ENCODE results near the gene PSD2. TPM values are rescaled to one million over a fixed set of nuclear protein-coding genes. Genes with fewer than 3 reads are reported as not detected.

The PSD2 gene
- total and polyA plus RNA-seq, 10 of the 15 experiments (the other 5 are each of a cell fraction or from before 2014, with no cell fraction given): 0.02 to 0.14 (median 0.03) TPM; not detected in 5

DNA sequence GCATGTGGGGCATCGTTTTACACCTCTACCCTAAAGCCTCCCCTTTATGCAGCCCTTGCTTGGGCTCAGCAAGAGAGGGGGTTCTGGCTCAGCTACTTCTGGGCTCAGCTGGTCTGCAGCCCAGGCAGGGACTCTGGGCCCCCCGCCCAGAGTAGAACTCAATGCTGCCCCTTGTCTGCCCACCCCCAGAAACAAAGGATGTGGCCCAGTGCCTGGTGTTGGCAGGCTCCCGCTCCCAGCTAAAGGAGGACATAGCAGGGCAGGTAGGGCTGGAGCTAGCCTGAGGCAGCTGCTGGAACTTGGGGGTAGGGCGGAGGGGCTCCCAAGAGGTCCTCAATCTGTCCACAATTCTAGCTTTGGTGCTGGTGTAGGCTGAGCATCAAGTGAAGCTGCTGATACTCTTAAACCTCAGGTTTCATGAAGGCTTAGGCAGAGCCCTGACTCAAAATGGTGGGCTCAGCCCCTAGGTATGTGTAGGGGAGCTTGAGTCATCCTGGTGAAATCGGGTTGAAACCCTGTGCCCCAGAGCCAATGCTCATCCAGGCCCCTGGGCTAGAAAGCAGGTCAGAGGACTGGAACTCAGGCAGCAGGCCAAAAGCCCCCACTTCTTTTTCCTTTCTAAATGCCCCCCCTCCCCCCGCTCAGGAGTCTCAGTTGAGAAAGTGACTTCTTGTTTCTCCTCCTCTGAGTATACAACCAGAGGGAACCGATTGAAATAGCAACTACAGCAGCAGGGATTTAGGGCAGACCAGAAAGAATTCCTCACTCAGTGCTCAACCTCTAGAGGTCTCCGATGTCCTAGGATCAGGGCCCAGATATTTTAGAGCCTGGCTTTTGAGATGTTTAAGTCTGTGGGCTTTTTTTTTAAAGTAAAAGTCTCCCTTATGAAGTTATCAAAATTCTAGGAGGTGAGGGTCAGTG lies 11.4 kb downstream of the PSD2 start:
- SMC1A ChIA-PET (ENCODE audit: uncharacterized antibody, unreplicated experiment): interaction anchor here (0.9 to 1.1 kb wide), 2 partner anchors 36 to 161 kb away, joined by 3 to 4 read pairs; no protein-coding TSS in a partner anchor
- no peak for ATAC-seq

DNA sequence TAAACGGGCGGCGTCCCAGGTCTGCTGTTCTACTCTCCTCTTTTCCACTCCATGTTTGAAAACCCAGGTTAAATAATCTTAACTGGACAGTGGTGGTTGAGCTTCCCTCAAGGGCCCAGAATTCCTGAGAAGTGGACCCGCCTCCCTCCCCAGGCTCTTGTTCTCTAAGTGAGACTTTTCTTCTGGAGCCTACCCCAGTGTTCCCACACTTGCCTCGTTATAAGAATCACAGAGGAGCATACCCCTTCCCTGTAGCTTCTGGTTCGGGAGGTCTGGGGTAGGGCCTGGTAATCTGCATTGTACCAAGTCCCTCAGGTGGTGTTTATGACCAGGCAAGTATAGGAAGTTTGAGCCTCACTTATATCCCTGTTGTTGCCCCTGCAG lies 12.0 kb downstream of the PSD2 start:
- RAD21 ChIA-PET (ENCODE audit: unreplicated experiment): no interaction called here

More for the DNA sequence above, 11.4 kb downstream of the PSD2 start:
- Histone ChIP-seq H3K9ac (ENCODE audit: control insufficient read depth, insufficient read depth, low read length) (no peak overlapping the region), H4K20me1 (ENCODE audit: control insufficient read depth, insufficient read depth) (no peaks in the 10 kb centered on the region; the same call in 1 of the 2 replicates), H3K4me2 (ENCODE audit: control insufficient read depth, insufficient read depth) (no peak overlapping the region), H3K79me2 (ENCODE audit: control insufficient read depth, insufficient read depth, low read length) (no peaks in the 10 kb centered on the region), H3K4me3 (no peak overlapping the region), H2AFZ (ENCODE audit: control insufficient read depth, low read depth, low read length) (no peak overlapping the region), H3K27ac (ENCODE audit: control insufficient read depth, insufficient read depth) (no peak overlapping the region), H3K36me3 (ENCODE audit: control insufficient read depth in 2 of 2, insufficient read depth in 2 of 2, low read length in 1 of 2) (no peaks in the 10 kb centered on the region), H3K9me3 (replicated peaks; ENCODE audit: control insufficient read depth, insufficient read depth, low read length) (no peaks in the 10 kb centered on the region), H3K27me3 (replicated peaks in 1 of 2; ENCODE audit: control insufficient read depth in 2 of 2, insufficient read depth in 2 of 2, low read length in 1 of 2) (peaks cover 0 to 3% of the 10 kb centered on the region in 2 experiments; a peak in 2 of 4 replicates), H3K4me1 (ENCODE audit: control insufficient read depth, insufficient read depth, low read length) (no peaks in the 10 kb centered on the region)
- ChIA-PET RAD21 (ENCODE audit: unreplicated experiment) (no interaction called here), CTCF (no interaction called here), POLR2A (no interaction called here)
- no peak for FAIRE-seq
- TF ChIP-seq GABPA (IDR thresholded peaks at IDR 0.05; ENCODE audit: low read depth): no peak
- no peak for TF ChIP-seq KDM1A (IDR thresholded peaks at IDR 0.05; ENCODE audit: borderline replicate concordance)
- TF ChIP-seq CHD4 (IDR thresholded peaks at IDR 0.05): no peak
- TF ChIP-seq, protein P1, sequence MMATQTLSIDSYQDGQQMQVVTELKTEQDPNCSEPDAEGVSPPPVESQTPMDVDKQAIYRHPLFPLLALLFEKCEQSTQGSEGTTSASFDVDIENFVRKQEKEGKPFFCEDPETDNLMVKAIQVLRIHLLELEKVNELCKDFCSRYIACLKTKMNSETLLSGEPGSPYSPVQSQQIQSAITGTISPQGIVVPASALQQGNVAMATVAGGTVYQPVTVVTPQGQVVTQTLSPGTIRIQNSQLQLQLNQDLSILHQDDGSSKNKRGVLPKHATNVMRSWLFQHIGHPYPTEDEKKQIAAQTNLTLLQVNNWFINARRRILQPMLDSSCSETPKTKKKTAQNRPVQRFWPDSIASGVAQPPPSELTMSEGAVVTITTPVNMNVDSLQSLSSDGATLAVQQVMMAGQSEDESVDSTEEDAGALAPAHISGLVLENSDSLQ (IDR thresholded peaks at IDR 0.05): no peak
- no peak for TF ChIP-seq PML (IDR thresholded peaks at IDR 0.05; ENCODE audit: low read length)
- TF ChIP-seq POLR2AphosphoS2 (IDR thresholded peaks at IDR 0.05; ENCODE audit: low read depth, low read length): no peak
- no peak for TF ChIP-seq HDAC2 (IDR thresholded peaks at IDR 0.05)
- in situ Hi-C loops (cut with MboI) (no loop called here), intact Hi-C loops (cut with micrococcal nuclease; ENCODE audit: unreplicated experiment) (no loop called here)
- DNase-seq (ENCODE audit: low read depth, low spot score): no peak
- no TSS peak for BruUV-seq (replicated peaks)
- WGBS (ENCODE audit: insufficient coverage, insufficient replicate concordance, low lambda C conversion rate, missing lambda C conversion rate): 12% methylated on average over 8 of the region's 8 CpGs

More for the DNA sequence above, 12.0 kb downstream of the PSD2 start:
- no peak for FAIRE-seq
- Histone ChIP-seq H4K20me1 (ENCODE audit: control insufficient read depth, insufficient read depth) (no peaks in the 10 kb centered on the region; the same call in 1 of the 2 replicates), H3K4me1 (ENCODE audit: control insufficient read depth, insufficient read depth, low read length) (no peaks in the 10 kb centered on the region), H3K36me3 (ENCODE audit: control insufficient read depth in 2 of 2, insufficient read depth in 2 of 2, low read length in 1 of 2) (no peaks in the 10 kb centered on the region), H3K27me3 (replicated peaks in 1 of 2; ENCODE audit: control insufficient read depth in 2 of 2, insufficient read depth in 2 of 2, low read length in 1 of 2) (peaks cover 0 to 2% of the 10 kb centered on the region in 2 experiments; a peak in 2 of 4 replicates), H3K9me3 (replicated peaks; ENCODE audit: control insufficient read depth, insufficient read depth, low read length) (no peaks in the 10 kb centered on the region), H3K27ac (ENCODE audit: control insufficient read depth, insufficient read depth) (no peak overlapping the region), H3K4me2 (ENCODE audit: control insufficient read depth, insufficient read depth) (no peak overlapping the region), H3K9ac (ENCODE audit: control insufficient read depth, insufficient read depth, low read length) (no peak overlapping the region), H2AFZ (ENCODE audit: control insufficient read depth, low read depth, low read length) (no peak overlapping the region), H3K4me3 (no peak overlapping the region), H3K79me2 (ENCODE audit: control insufficient read depth, insufficient read depth, low read length) (no peaks in the 10 kb centered on the region)
- 58% methylated on average over 6 of the region's 6 CpGs for WGBS (ENCODE audit: insufficient coverage, insufficient replicate concordance, low lambda C conversion rate, missing lambda C conversion rate)
- intact Hi-C loops (cut with micrococcal nuclease; ENCODE audit: unreplicated experiment) (no loop called here), in situ Hi-C loops (cut with MboI) (no loop called here)
- no TSS peak for BruUV-seq (replicated peaks)
- TF ChIP-seq GATAD2B (conservative IDR thresholded peaks at IDR 0.05; ENCODE audit: low read depth) (no peak), YBX1 (IDR thresholded peaks at IDR 0.05) (no peak), SPI1 (IDR thresholded peaks at IDR 0.05; ENCODE audit: borderline replicate concordance, insufficient read depth, low read depth, low read length) (no peak), POU2F2 (IDR thresholded peaks at IDR 0.05; ENCODE audit: borderline replicate concordance, low read depth, low read length) (no peak), HDAC6 (IDR thresholded peaks at IDR 0.05; ENCODE audit: unreplicated experiment) (no peak)
- TF ChIP-seq, protein P2, sequence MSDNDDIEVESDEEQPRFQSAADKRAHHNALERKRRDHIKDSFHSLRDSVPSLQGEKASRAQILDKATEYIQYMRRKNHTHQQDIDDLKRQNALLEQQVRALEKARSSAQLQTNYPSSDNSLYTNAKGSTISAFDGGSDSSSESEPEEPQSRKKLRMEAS (IDR thresholded peaks at IDR 0.05; ENCODE audit: low read depth, low read length): no peak
- DNase-seq (ENCODE audit: low read depth, low spot score): no peak
- SMC1A ChIA-PET (ENCODE audit: uncharacterized antibody, unreplicated experiment): no interaction called here
- CTCF ChIA-PET: no interaction called here
- no peak for ATAC-seq
- POLR2A ChIA-PET: no interaction called here

All from GM12878 (cell line).